Nephron (organoid): ENCODE data around the gene ZFAND2A.

Experiments
- H3K27ac Mint-ChIP-seq, 3 experiments: 2 replicates each; pipeline ENCODE4 v1.8.0; 2020; ENCODE audit warnings: mixed read lengths in 3 of 3, mild to moderate bottlenecking in 2 of 3, moderate library complexity in 1 of 3
- H3K27me3 Mint-ChIP-seq: 2 replicates; pipeline ENCODE4 v1.8.0; 2021; ENCODE audit warnings: low read depth, mild to moderate bottlenecking, moderate library complexity, mixed read lengths
- H3K36me3 Mint-ChIP-seq: 2 replicates; pipeline ENCODE4 v1.8.0; 2020; ENCODE audit warnings: low read depth, mixed read lengths
- H3K4me1 Mint-ChIP-seq: 2 replicates; pipeline ENCODE4 v1.8.0; 2020; ENCODE audit warnings: mixed read lengths
- H3K4me3 Mint-ChIP-seq, 3 experiments: 2 replicates each; pipeline ENCODE4 v1.8.0; 2020; ENCODE audit warnings: mild to moderate bottlenecking in 3 of 3, mixed read lengths in 3 of 3, moderate library complexity in 2 of 3
- H3K9me3 Mint-ChIP-seq: 2 replicates; pipeline ENCODE4 v1.8.0; 2020; ENCODE audit warnings: mixed read lengths
- CTCF ChIP-seq, 3 experiments: fragments of 200-600 bp; sonication (generic); IDR thresholded peaks; one replicate each; pipeline ENCODE4 v1.5.0; 2021; ENCODE audit warnings: antibody characterized with exemption in 3 of 3; ENCODE audit not compliant: unreplicated experiment in 3 of 3

ZFAND2A gene

GRCh38 chr7:1129431-1129830, 30.6 kb downstream of the ZFAND2A start:
- TF ChIP-seq CTCF (IDR thresholded peaks at IDR 0.05; ENCODE audit: unreplicated experiment in 3 of 3) = no peak
- Mint-ChIP-seq H3K27ac (no peak overlapping the region), H3K4me3 (no peak overlapping the region), H3K9me3 (peaks cover 10% of the 10 kb centered on the region), H3K4me1 (peaks cover 11% of the 10 kb centered on the region), H3K36me3 (peaks cover 41% of the 10 kb centered on the region), H3K27me3 (no peaks in the 10 kb centered on the region)

- no peak overlapping the region for H3K27ac Mint-ChIP-seq
- peaks cover 29% of the 10 kb centered on the region for H3K36me3 Mint-ChIP-seq
- H3K4me3 Mint-ChIP-seq = no peak overlapping the region
- no peak for TF ChIP-seq CTCF (IDR thresholded peaks at IDR 0.05; ENCODE audit: unreplicated experiment in 3 of 3)
- H3K27me3 Mint-ChIP-seq = no peaks in the 10 kb centered on the region
- H3K4me1 Mint-ChIP-seq = peaks cover 29% of the 10 kb centered on the region
- peaks cover 4% of the 10 kb centered on the region for H3K9me3 Mint-ChIP-seq
Measured at GRCh38 chr7:1127001-1127400, 33.0 kb downstream of the ZFAND2A start.

GRCh38 chr7:1125603-1125969, 34.4 kb downstream of the ZFAND2A start:
- Mint-ChIP-seq H3K36me3 (peaks cover 17% of the 10 kb centered on the region), H3K9me3 (no peaks in the 10 kb centered on the region), H3K27ac (no peak overlapping the region), H3K27me3 (no peaks in the 10 kb centered on the region), H3K4me3 (no peak overlapping the region), H3K4me1 (peaks cover 39% of the 10 kb centered on the region)
- TF ChIP-seq CTCF (IDR thresholded peaks at IDR 0.05; ENCODE audit: unreplicated experiment in 3 of 3) = no peak

GRCh38 chr7:1124816-1125602, 35.0 kb downstream of the ZFAND2A start:
- Mint-ChIP-seq H3K4me3 (no peak overlapping the region), H3K27me3 (no peaks in the 10 kb centered on the region), H3K9me3 (no peaks in the 10 kb centered on the region), H3K4me1 (peaks cover 41% of the 10 kb centered on the region), H3K36me3 (peaks cover 17% of the 10 kb centered on the region), H3K27ac (no peak overlapping the region)
- no peak for TF ChIP-seq CTCF (IDR thresholded peaks at IDR 0.05; ENCODE audit: unreplicated experiment in 3 of 3)

GRCh38 chr7:1124164-1124563, 35.8 kb downstream of the ZFAND2A start:
- no peaks in the 10 kb centered on the region for H3K9me3 Mint-ChIP-seq
- TF ChIP-seq CTCF (IDR thresholded peaks at IDR 0.05; ENCODE audit: unreplicated experiment in 3 of 3) = no peak
- peak overlapping the region in 1 of 3 experiments; percentile 33 for H3K27ac Mint-ChIP-seq

GRCh38 chr7:1123715-1124114, 36.3 kb downstream of the ZFAND2A start:
- H3K36me3 Mint-ChIP-seq = peaks cover 10% of the 10 kb centered on the region
- H3K4me3 Mint-ChIP-seq = peak overlapping the region in 2 of 3 experiments; percentile 7 to 25
- no peaks in the 10 kb centered on the region for H3K27me3 Mint-ChIP-seq
- TF ChIP-seq CTCF (IDR thresholded peaks at IDR 0.05; ENCODE audit: unreplicated experiment in 3 of 3) = peak; percentile 69 to 78 (median 73)
- no peaks in the 10 kb centered on the region for H3K9me3 Mint-ChIP-seq
- H3K4me1 Mint-ChIP-seq = peaks cover 41% of the 10 kb centered on the region
- H3K27ac Mint-ChIP-seq = peak overlapping the region; percentile 33 to 77 (median 51)

More at GRCh38 chr7:1124164-1124563, 35.8 kb downstream of the ZFAND2A start:
- H3K27me3 Mint-ChIP-seq = no peaks in the 10 kb centered on the region
- peaks cover 41% of the 10 kb centered on the region for H3K4me1 Mint-ChIP-seq
- H3K36me3 Mint-ChIP-seq = peaks cover 10% of the 10 kb centered on the region
- H3K4me3 Mint-ChIP-seq = no peak overlapping the region
